ENCODE results near the gene SMIM28.
"Not testable (repeated sequence)": the region's sequence is repeated elsewhere in the genome, so short reads cannot be mapped to it uniquely, and the experiment has no call there.

The SMIM28 gene

GRCh38 chr6:138357928-138358327, 19.8 kb upstream of the SMIM28 start:
- Histone ChIP-seq H3K4me1 (ENCODE audit: control insufficient read depth, insufficient read depth, low read length) (no peaks in the 10 kb centered on the region), H3K4me3 (ENCODE audit: low read depth, low read length) (no peak overlapping the region), H3K36me3 (ENCODE audit: control insufficient read depth in 2 of 2, insufficient read depth in 1 of 2, low read length in 2 of 2) (no peaks in the 10 kb centered on the region), H3K27ac (ENCODE audit: extremely low read depth, low read depth, low read length) (no peak overlapping the region), H3K9me3 (ENCODE audit: control insufficient read depth, insufficient read depth, low read depth, low read length) (no peaks in the 10 kb centered on the region)
- CTCF ChIA-PET = interaction anchor here (0.7 kb wide), 1 partner anchor 47 kb away, joined by 3 read pairs; no protein-coding TSS in a partner anchor
- TF ChIP-seq AEBP2 (tag by site-specific recombination; IDR thresholded peaks at IDR 0.05; ENCODE audit: borderline replicate concordance) (no peak), ZNF585B (tag by site-specific recombination; IDR thresholded peaks at IDR 0.05) (no peak), ZNF514 (tag by site-specific recombination; IDR thresholded peaks at IDR 0.05) (no peak), KLF1 (tag by site-specific recombination; IDR thresholded peaks at IDR 0.05) (no peak), ZNF792 (tag by site-specific recombination; IDR thresholded peaks at IDR 0.05) (no peak)
- POLR2A ChIA-PET = no interaction called here

GRCh38 chr6:138368684-138369083, 9.0 kb upstream of the SMIM28 start:
- CTCF ChIA-PET = interaction anchor here (0.7 to 1.1 kb wide), 3 partner anchors 23 to 36 kb away, joined by 3 to 5 read pairs (median 4); no protein-coding TSS in a partner anchor
- POLR2A ChIA-PET; H3K9me3 ChIP-seq (ENCODE audit: control insufficient read depth, insufficient read depth, low read depth, low read length); H3K36me3 ChIP-seq (ENCODE audit: control insufficient read depth in 2 of 2, insufficient read depth in 1 of 2, low read length in 2 of 2); H3K27ac ChIP-seq (ENCODE audit: extremely low read depth, low read depth, low read length); H3K4me1 ChIP-seq (ENCODE audit: control insufficient read depth, insufficient read depth, low read length); H3K4me3 ChIP-seq (ENCODE audit: low read depth, low read length): not testable (repeated sequence)
- peak; percentile 85 for TF ChIP-seq ZNF146 (tag by site-specific recombination; IDR thresholded peaks at IDR 0.05)

GRCh38 chr6:138370631-138371451, 6.9 kb upstream of the SMIM28 start:
- ChIA-PET CTCF (interaction anchor here (0.5 to 1.2 kb wide), 4 partner anchors 10 to 426 kb away, joined by 3 read pairs; partner anchors contain the start of gene HEBP2), POLR2A (interaction anchor here (0.7 kb wide), 1 partner anchor 52 kb away, joined by 5 read pairs; no protein-coding TSS in a partner anchor)
- Histone ChIP-seq H3K27ac (ENCODE audit: extremely low read depth, low read depth, low read length) (no peak overlapping the region), H3K4me3 (ENCODE audit: low read depth, low read length) (no peak overlapping the region), H3K36me3 (ENCODE audit: control insufficient read depth in 2 of 2, insufficient read depth in 1 of 2, low read length in 2 of 2) (no peaks in the 10 kb centered on the region), H3K4me1 (ENCODE audit: control insufficient read depth, insufficient read depth, low read length) (peaks cover 6% of the 10 kb centered on the region), H3K9me3 (ENCODE audit: control insufficient read depth, insufficient read depth, low read depth, low read length) (no peaks in the 10 kb centered on the region)
- TF ChIP-seq ZSCAN16 (tag by site-specific recombination; IDR thresholded peaks at IDR 0.05) = no peak
- TF ChIP-seq ZNF747 (tag by site-specific recombination; IDR thresholded peaks at IDR 0.05) = no peak
- no peak for TF ChIP-seq ZNF24 (tag by site-specific recombination; IDR thresholded peaks at IDR 0.05)
- TF ChIP-seq YY2 (tag by site-specific recombination; IDR thresholded peaks at IDR 0.05) = no peak
- no peak for TF ChIP-seq ZNF148 (tag by site-specific recombination; IDR thresholded peaks at IDR 0.05; ENCODE audit: borderline replicate concordance)
- no peak for TF ChIP-seq ZNF221 (tag by site-specific recombination; IDR thresholded peaks at IDR 0.05; ENCODE audit: borderline replicate concordance)
- no peak for TF ChIP-seq BCL11A (tag by site-specific recombination; IDR thresholded peaks at IDR 0.05; ENCODE audit: low read depth)
- TF ChIP-seq ZNF157 (tag by site-specific recombination; IDR thresholded peaks at IDR 0.05) = no peak
- TF ChIP-seq ZFP3 (tag by site-specific recombination; IDR thresholded peaks at IDR 0.05; ENCODE audit: low read depth) = no peak
- no peak for TF ChIP-seq ZNF239 (tag by site-specific recombination; IDR thresholded peaks at IDR 0.05)
- TF ChIP-seq ZNF214 (tag by site-specific recombination; IDR thresholded peaks at IDR 0.05; ENCODE audit: borderline replicate concordance) = no peak
- TF ChIP-seq HOXA7 (CRISPR knock-in tag; IDR thresholded peaks at IDR 0.05; ENCODE audit: borderline replicate concordance) = no peak
- no peak for TF ChIP-seq KLF9 (tag by site-specific recombination; IDR thresholded peaks at IDR 0.05; ENCODE audit: low read depth)
- no peak for TF ChIP-seq ZNF521 (tag by site-specific recombination; IDR thresholded peaks at IDR 0.05)
- TF ChIP-seq SCRT2 (tag by site-specific recombination; IDR thresholded peaks at IDR 0.05) = no peak

Data from HEK293 (cell line).